Fibroblast of the aortic adventitia (primary cell): ENCODE measurements around the gene PAGE4. TPM values are rescaled to one million over a fixed set of nuclear protein-coding genes. Genes with fewer than 3 reads are reported as not detected.
A peak's percentile ranks its signal among the peaks of the same experiment; 100 is the strongest.

Experiments used
- DNase-seq: peaks from one replicate; pipeline ENCODE4 v3.0.0-alpha.2; 2010; ENCODE audit warnings: low read depth
- H3K4me3 ChIP-seq: 2 replicates; pipeline ENCODE4 v1.5.1; 2011; ENCODE audit warnings: low read depth, mild to moderate bottlenecking, control low read depth, low read length, moderate library complexity
- total RNA-seq: library from RNA; depleted of rRNA; stranded (reverse); fragments of >200 nt; gene quantifications from 2 replicates; pipeline ENCODE4 v1.2.3, GENCODE V29; 2012; ENCODE audit warnings: low replicate concordance
- TF ChIP-seq, protein P1 (sequence below): IDR thresholded peaks from 2 replicates; pipeline ENCODE4 v1.5.1; 2011; ENCODE audit warnings: mild to moderate bottlenecking, low read length, control low read depth, inconsistent platforms; ENCODE audit not compliant: insufficient read depth

PAGE4 gene
- total RNA-seq, 1 donor: not detected

GRCh38 chrX:49862093-49862492 is 33.0 kb downstream of the PAGE4 start:
- TF ChIP-seq, protein P1, sequence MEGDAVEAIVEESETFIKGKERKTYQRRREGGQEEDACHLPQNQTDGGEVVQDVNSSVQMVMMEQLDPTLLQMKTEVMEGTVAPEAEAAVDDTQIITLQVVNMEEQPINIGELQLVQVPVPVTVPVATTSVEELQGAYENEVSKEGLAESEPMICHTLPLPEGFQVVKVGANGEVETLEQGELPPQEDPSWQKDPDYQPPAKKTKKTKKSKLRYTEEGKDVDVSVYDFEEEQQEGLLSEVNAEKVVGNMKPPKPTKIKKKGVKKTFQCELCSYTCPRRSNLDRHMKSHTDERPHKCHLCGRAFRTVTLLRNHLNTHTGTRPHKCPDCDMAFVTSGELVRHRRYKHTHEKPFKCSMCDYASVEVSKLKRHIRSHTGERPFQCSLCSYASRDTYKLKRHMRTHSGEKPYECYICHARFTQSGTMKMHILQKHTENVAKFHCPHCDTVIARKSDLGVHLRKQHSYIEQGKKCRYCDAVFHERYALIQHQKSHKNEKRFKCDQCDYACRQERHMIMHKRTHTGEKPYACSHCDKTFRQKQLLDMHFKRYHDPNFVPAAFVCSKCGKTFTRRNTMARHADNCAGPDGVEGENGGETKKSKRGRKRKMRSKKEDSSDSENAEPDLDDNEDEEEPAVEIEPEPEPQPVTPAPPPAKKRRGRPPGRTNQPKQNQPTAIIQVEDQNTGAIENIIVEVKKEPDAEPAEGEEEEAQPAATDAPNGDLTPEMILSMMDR: no peak
- H3K4me3 ChIP-seq: no peak overlapping the region
- DNase-seq: no peak

GRCh38 chrX:49868739-49869138 is 39.6 kb downstream of the PAGE4 start:
- TF ChIP-seq, protein P1: no peak

GRCh38 chrX:49876750-49877149 is 47.6 kb downstream of the PAGE4 start:
- TF ChIP-seq, protein P1: peak; percentile 57
- DNase-seq: peak; percentile 38
- H3K4me3 ChIP-seq: no peak overlapping the region

More at GRCh38 chrX:49868739-49869138, 39.6 kb downstream of the PAGE4 start:
- H3K4me3 ChIP-seq: no peak overlapping the region
- DNase-seq: no peak

GRCh38 chrX:49877397-49878101 is 48.4 kb downstream of the PAGE4 start:
- H3K4me3 ChIP-seq: no peak overlapping the region
- TF ChIP-seq, protein P1: no peak
- DNase-seq: no peak

DNA sequence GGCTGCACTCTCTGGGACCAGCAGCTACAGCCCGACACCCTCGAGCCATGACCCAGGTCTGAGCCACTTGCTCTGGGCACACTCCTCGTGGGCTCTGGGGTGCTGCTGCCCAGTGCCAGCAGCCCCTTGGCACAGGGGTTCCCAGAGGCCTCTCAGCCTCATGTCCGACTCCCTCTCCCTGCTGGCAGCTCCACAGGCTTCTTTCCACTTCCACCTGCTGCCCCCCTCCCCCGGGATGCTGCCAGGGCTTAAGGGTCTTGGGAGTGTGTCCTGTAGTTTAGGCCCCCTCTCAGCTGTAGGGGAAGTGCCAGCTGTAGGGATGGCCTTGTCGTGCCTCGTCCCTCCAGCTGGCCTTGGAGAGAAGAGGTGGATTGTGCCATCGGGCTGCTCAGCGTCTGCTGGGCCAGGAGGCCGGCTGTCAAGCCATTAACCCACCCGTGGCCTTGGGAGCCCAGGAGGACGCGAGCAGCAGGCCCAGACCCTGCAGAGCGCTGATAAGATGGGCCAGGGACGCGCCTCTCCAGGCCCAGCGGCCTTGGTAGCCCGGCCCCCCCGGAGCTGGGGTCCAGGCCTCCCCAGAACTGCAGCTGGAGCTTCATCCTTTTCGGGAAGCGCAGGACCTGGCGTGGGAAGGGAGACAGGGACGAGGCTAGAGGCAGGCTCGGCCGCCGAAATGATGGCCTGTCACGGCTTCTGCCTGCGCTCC is 49.2 kb downstream of the PAGE4 start:
- TF ChIP-seq, protein P1: no peak
- no peak for DNase-seq
- peak overlapping the region; percentile 69 for H3K4me3 ChIP-seq

- TF ChIP-seq, protein P1: peak; percentile 62
- peak within 1 kb of the TSS; percentile 69 for H3K4me3 ChIP-seq
- peak; percentile 89 for DNase-seq
These were observed 49.9 kb downstream of the PAGE4 start, which contains the start of gene USP27X for GRCh38 chrX:49878834-49879655. Gene USP27X (plus strand): TSS chrX:49879484. CDS start chrX:49880308, 824 bp downstream.
